Tibial artery (tissue), 4 donors: ENCODE data around the gene CLK3.

Experiments used
- DNase-seq, 2 donors: peaks; one replicate each; pipeline ENCODE4 v3.0.0-alpha.2; 2019
- H3K27ac ChIP-seq, 2 donors: fragments of 200-600 bp; sonication (generic) in 1 of 2; 1 replicate in 1 of 2; 2 replicates in 1 of 2; pipeline ENCODE4 v1.5.1; 2018 to 2019; ENCODE audit warnings: mild to moderate bottlenecking in 1 of 2
- H3K27me3 ChIP-seq, 2 donors: fragments of 200-600 bp; sonication (generic) in 1 of 2; one replicate each; pipeline versions ENCODE4 v1.5.1 to v1.6.0; 2016 to 2019
- H3K36me3 ChIP-seq, 3 donors: fragments of 200-600 bp; sonication (generic) in 2 of 3; one replicate each; pipeline ENCODE4 v1.5.1; 2016 to 2019; ENCODE audit warnings: mild to moderate bottlenecking in 2 of 3
- H3K4me1 ChIP-seq, 4 donors: fragments of 200-600 bp; sonication (generic) in 2 of 4; 1 replicate in 3 of 4; 2 replicates in 1 of 4; pipeline ENCODE4 v1.5.1; 2016 to 2019
- H3K4me3 ChIP-seq, 2 donors: fragments of 200-600 bp; sonication (generic) in 1 of 2; 1 replicate in 1 of 2; 2 replicates in 1 of 2; pipeline ENCODE4 v1.5.1; 2018 to 2019; ENCODE audit warnings: mild to moderate bottlenecking in 2 of 2
- H3K9me3 ChIP-seq, 3 donors: fragments of 200-600 bp; sonication (generic) in 1 of 3; one replicate each; pipeline ENCODE4 v1.5.1; 2016 to 2019
- intact Hi-C: fragments of 100-400 bp; cut with DNase I; formaldehyde crosslinking; loops from one replicate; pipeline ENCODE4 v1.15.0; 2023; ENCODE audit warnings: low total_unique reads
- TF ChIP-seq, protein P1 (sequence below), 2 experiments: fragments of 200-600 bp in 1 of 2; fragments of 450-650 bp in 1 of 2; IDR thresholded peaks; one replicate each; pipeline ENCODE4 v1.5.1; 2017 to 2019; ENCODE audit warnings: antibody characterized with exemption in 2 of 2, mild to moderate bottlenecking in 1 of 2, moderate library complexity in 1 of 2

Gene CLK3

DNA sequence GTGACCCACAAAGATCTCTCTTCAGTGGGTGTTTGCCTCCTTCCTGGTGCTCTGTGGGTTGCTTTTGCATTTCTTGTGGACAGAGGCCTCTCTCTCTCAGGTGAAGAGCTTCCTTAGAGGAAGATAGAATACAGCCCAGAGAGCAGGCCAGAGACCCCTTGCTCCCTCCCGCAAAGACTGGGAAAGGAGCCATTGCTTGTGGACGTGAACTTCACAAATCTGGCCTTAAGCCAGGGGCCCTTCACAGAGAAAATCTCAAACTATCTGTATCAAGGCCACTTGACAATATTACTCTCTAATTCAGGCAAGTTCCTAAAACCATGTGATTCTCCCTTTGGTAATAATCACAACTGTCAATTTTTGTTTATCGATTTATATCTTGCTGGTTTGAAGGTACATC, 30.4 kb upstream of the CLK3 start:
- Histone ChIP-seq H3K36me3 (peaks cover 4 to 25% (median 5%) of the 10 kb centered on the region in 3 donors), H3K27me3 (no peaks in the 10 kb centered on the region), H3K9me3 (no peaks in the 10 kb centered on the region), H3K27ac (no peak overlapping the region), H3K4me1 (peaks cover 0 to 16% (median 13%) of the 10 kb centered on the region in 4 donors), H3K4me3 (no peak overlapping the region)
- no peak for DNase-seq
- TF ChIP-seq, protein P1, sequence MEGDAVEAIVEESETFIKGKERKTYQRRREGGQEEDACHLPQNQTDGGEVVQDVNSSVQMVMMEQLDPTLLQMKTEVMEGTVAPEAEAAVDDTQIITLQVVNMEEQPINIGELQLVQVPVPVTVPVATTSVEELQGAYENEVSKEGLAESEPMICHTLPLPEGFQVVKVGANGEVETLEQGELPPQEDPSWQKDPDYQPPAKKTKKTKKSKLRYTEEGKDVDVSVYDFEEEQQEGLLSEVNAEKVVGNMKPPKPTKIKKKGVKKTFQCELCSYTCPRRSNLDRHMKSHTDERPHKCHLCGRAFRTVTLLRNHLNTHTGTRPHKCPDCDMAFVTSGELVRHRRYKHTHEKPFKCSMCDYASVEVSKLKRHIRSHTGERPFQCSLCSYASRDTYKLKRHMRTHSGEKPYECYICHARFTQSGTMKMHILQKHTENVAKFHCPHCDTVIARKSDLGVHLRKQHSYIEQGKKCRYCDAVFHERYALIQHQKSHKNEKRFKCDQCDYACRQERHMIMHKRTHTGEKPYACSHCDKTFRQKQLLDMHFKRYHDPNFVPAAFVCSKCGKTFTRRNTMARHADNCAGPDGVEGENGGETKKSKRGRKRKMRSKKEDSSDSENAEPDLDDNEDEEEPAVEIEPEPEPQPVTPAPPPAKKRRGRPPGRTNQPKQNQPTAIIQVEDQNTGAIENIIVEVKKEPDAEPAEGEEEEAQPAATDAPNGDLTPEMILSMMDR (IDR thresholded peaks at IDR 0.05), result no peak
- intact Hi-C loops, result no loop called here

DNA sequence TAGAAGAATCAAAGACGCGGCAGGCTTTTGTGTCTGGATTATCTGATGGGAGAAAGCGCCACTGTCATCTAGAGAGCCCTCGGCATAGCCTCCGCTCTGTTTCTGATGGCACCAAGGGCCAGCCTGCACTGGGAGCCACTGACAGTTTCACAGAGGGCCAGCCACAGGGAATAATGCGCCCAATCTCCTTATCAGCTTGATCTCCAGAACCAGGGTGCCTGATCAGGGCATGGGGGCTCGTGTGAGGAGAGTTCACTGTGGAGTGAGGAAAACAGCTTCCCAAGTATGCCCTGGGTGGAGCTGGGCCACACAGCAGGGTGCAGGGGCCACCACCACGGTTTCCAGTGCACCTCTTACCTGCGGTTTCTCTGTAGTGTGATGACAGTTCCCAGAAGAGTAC, 29.8 kb upstream of the CLK3 start:
- H3K9me3 ChIP-seq, result no peaks in the 10 kb centered on the region
- TF ChIP-seq, protein P1 (IDR thresholded peaks at IDR 0.05), result no peak
- H3K36me3 ChIP-seq, result peaks cover 3 to 26% (median 5%) of the 10 kb centered on the region in 3 donors
- DNase-seq, result no peak
- H3K4me3 ChIP-seq, result no peak overlapping the region
- H3K27me3 ChIP-seq, result no peaks in the 10 kb centered on the region
- intact Hi-C loops, result no loop called here
- no peak overlapping the region for H3K27ac ChIP-seq
- peaks cover 0 to 16% (median 13%) of the 10 kb centered on the region in 4 donors for H3K4me1 ChIP-seq

DNA sequence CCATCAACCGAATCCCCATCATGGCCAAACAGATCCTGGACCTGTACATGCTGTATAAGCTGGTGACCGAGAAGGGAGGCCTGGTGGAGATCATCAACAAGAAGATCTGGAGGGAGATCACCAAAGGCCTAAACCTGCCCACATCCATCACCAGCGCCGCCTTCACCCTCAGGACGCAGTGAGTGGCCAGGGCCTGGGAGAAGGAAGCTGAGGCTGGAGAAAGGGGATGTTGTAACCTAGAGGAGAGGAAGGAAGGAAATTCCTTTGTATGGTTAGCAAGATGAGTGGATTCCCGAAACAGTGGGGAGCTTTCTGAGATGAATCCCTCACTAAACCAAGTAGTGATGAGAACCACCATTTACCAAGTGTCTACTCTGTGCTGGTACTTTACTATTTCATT, 25.8 kb upstream of the CLK3 start:
- Histone ChIP-seq H3K4me3 (no peak overlapping the region), H3K27ac (peak overlapping the region in 1 of 2 donors; percentile 59), H3K36me3 (peaks cover 22 to 62% (median 38%) of the 10 kb centered on the region in 3 donors), H3K9me3 (no peaks in the 10 kb centered on the region), H3K4me1 (peaks cover 0 to 16% (median 13%) of the 10 kb centered on the region in 4 donors), H3K27me3 (no peaks in the 10 kb centered on the region)
- no peak for DNase-seq
- TF ChIP-seq, protein P1 (IDR thresholded peaks at IDR 0.05), result no peak
- intact Hi-C loops, result no loop called here

DNA sequence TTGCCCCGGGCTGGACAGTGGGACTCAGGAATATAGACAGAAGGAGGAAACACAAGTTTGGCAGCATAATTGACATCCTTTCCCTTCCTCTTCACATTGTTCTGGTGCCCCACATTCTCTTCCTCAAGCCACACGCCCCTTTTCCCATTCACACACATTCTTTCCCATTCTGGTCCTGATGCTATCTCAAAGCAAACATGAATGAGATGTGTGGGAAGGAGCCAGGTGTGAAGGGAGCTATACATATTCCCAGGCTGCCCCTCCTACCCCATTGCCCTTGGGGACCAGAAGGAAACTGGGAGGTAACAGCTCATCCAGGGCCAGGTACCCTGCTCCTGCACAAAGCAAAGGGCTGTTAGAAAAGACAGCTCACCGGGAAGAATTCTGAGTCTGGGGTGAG, 23.4 kb upstream of the CLK3 start:
- Histone ChIP-seq H3K4me1 (peaks cover 0 to 16% (median 13%) of the 10 kb centered on the region in 4 donors), H3K27me3 (no peaks in the 10 kb centered on the region), H3K4me3 (no peak overlapping the region), H3K36me3 (peaks cover 17 to 63% (median 38%) of the 10 kb centered on the region in 3 donors), H3K27ac (no peak overlapping the region), H3K9me3 (no peaks in the 10 kb centered on the region)
- TF ChIP-seq, protein P1 (IDR thresholded peaks at IDR 0.05), result no peak
- intact Hi-C loops, result no loop called here
- no peak for DNase-seq

DNA sequence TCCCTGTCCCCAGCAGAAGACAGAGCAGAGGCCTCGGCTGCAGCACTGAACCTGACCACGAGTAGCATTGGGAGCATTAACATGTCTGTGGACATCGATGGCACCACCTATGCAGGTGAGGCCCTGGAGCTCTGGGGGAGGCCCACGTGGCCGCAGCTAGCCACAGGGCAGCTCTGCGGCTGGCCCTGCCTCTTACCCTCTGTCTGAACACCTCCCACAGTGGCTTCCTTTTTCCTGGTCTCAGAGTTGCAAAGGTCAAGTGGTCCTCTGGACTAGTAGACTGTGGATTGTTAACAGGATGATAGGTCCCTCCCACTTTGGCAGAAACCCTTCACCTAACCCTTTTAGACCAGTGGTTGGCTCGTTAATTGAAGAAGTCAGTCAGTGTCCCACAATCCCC, 22.5 kb upstream of the CLK3 start:
- Histone ChIP-seq H3K9me3 (no peaks in the 10 kb centered on the region), H3K27ac (no peak overlapping the region), H3K27me3 (no peaks in the 10 kb centered on the region), H3K4me3 (no peak overlapping the region), H3K36me3 (peaks cover 17 to 63% (median 38%) of the 10 kb centered on the region in 3 donors), H3K4me1 (peaks cover 0 to 20% (median 14%) of the 10 kb centered on the region in 4 donors)
- DNase-seq, result no peak
- intact Hi-C loops, result no loop called here
- TF ChIP-seq, protein P1 (IDR thresholded peaks at IDR 0.05), result no peak

DNA sequence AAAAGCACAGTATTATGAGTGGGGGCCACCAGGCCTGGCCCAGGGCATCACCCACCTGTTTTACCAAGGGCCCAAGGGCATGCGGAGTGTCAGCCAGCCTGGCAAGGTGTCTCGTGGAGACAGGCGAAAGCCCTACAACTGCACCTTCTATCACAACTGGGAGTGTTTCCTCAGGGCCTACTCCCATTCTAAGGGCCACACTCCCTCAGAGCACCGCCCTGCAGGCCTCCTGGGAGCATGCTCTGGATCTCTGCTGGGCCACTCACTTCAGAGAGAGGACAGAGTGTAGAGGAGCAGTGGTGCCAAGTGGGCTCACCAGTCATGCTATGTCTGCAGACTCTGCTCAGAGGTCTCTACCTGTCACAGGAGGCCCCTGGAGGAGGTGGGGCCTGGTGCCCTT, 21.2 kb upstream of the CLK3 start:
- H3K9me3 ChIP-seq, result no peaks in the 10 kb centered on the region
- H3K27ac ChIP-seq, result no peak overlapping the region
- H3K36me3 ChIP-seq, result peaks cover 17 to 63% (median 38%) of the 10 kb centered on the region in 3 donors
- intact Hi-C loops, result no loop called here
- TF ChIP-seq, protein P1 (IDR thresholded peaks at IDR 0.05), result no peak
- DNase-seq, result no peak
- no peak overlapping the region for H3K4me3 ChIP-seq
- H3K27me3 ChIP-seq, result no peaks in the 10 kb centered on the region
- H3K4me1 ChIP-seq, result peaks cover 0 to 15% (median 8%) of the 10 kb centered on the region in 4 donors
